Neural progenitor cell (in vitro differentiated cells): ENCODE results near the gene RYR3. TPM values are rescaled to one million over a fixed set of nuclear protein-coding genes. Genes with fewer than 3 reads are reported as not detected.
A peak's percentile ranks its signal among the peaks of the same experiment; 100 is the strongest.

Source experiments
- DNase-seq: peaks from one replicate; pipeline ENCODE4 v3.0.0-alpha.2; 2016; ENCODE audit warnings: low spot score
- H2AFZ ChIP-seq: fragments of 200-600 bp; sonication (generic); replicated peaks from 2 replicates; pipeline ENCODE4 v1.6.1; 2016; ENCODE audit warnings: antibody characterized with exemption
- H3F3A ChIP-seq: fragments of 200-600 bp; sonication (generic); 2 replicates; pipeline ENCODE4 v1.6.1; 2016; ENCODE audit warnings: antibody characterized with exemption, low read depth
- H3K27ac ChIP-seq: fragments of 200-600 bp; sonication (generic); 2 replicates; pipeline ENCODE4 v1.5.1; 2016; ENCODE audit warnings: mild to moderate bottlenecking
- H3K27me3 ChIP-seq: fragments of 200-600 bp; sonication (generic); 2 replicates; pipeline ENCODE4 v1.6.1; 2016; ENCODE audit warnings: mild to moderate bottlenecking, moderate library complexity
- H3K36me3 ChIP-seq: fragments of 200-600 bp; sonication (generic); 2 replicates; pipeline ENCODE4 v1.5.1; 2016
- H3K4me1 ChIP-seq: fragments of 200-600 bp; sonication (generic); 2 replicates; pipeline ENCODE4 v1.6.1; 2016; ENCODE audit warnings: mixed run types
- H3K4me2 ChIP-seq: fragments of 200-600 bp; sonication (generic); 2 replicates; pipeline ENCODE4 v1.6.1; 2016
- H3K4me3 ChIP-seq: fragments of 200-600 bp; sonication (generic); 2 replicates; pipeline ENCODE4 v1.5.1; 2016
- H3K79me2 ChIP-seq: fragments of 200-600 bp; sonication (generic); 2 replicates; pipeline ENCODE4 v1.6.1; 2016; ENCODE audit warnings: low read depth
- H3K9ac ChIP-seq: fragments of 200-600 bp; sonication (generic); 2 replicates; pipeline ENCODE4 v1.6.1; 2016
- H3K9me3 ChIP-seq: fragments of 200-600 bp; sonication (generic); 2 replicates; pipeline ENCODE4 v1.5.1; 2016; ENCODE audit warnings: low read depth
- H4K20me1 ChIP-seq: fragments of 200-600 bp; sonication (generic); 2 replicates; pipeline ENCODE4 v1.6.1; 2016; ENCODE audit warnings: low read depth
- H3K27ac Mint-ChIP-seq: 3 replicates; pipeline ENCODE4 v1.8.0; 2021; ENCODE audit warnings: mixed read lengths
- H3K27me3 Mint-ChIP-seq: 2 replicates; pipeline ENCODE4 v1.8.0; 2022; ENCODE audit warnings: low read depth, mild to moderate bottlenecking, inconsistent platforms, moderate library complexity, mixed read lengths; ENCODE audit not compliant: insufficient read depth
- H3K36me3 Mint-ChIP-seq: 3 replicates; pipeline ENCODE4 v1.8.0; 2021; ENCODE audit warnings: mixed read lengths
- H3K4me1 Mint-ChIP-seq: 3 replicates; pipeline ENCODE4 v1.8.0; 2021; ENCODE audit warnings: mixed read lengths
- H3K4me3 Mint-ChIP-seq: 3 replicates; pipeline ENCODE4 v1.8.0; 2021; ENCODE audit warnings: mild to moderate bottlenecking, moderate library complexity, mixed read lengths
- H3K9me3 Mint-ChIP-seq: 3 replicates; pipeline ENCODE4 v1.8.0; 2020; ENCODE audit warnings: mixed read lengths
- CTCF ChIP-seq: fragments of 200-600 bp; sonication (generic); IDR thresholded peaks from 2 replicates; pipeline ENCODE4 v1.5.1; 2017; ENCODE audit warnings: antibody characterized with exemption, mild to moderate bottlenecking
- EZH2 ChIP-seq: fragments of 200-600 bp; sonication (generic); IDR thresholded peaks from 2 replicates; pipeline ENCODE4 v1.6.1; 2017; ENCODE audit warnings: antibody characterized with exemption, mild to moderate bottlenecking, moderate library complexity
- EZH2phosphoT487 ChIP-seq: fragments of 200-600 bp; sonication (generic); IDR thresholded peaks from 2 replicates; pipeline ENCODE4 v1.6.1; 2017; ENCODE audit warnings: antibody characterized with exemption
- total RNA-seq: library from RNA; depleted of rRNA; stranded (reverse); fragments of >200 nt; gene quantifications from 2 replicates; pipeline ENCODE4 v1.2.3, GENCODE V29; 2015; ENCODE audit warnings: low replicate concordance

The RYR3 gene
- total RNA-seq, 1 donor from 2014 or later: 2.1 TPM

- no peaks in the 10 kb centered on the region for H3K4me1 ChIP-seq
- H3K4me1 Mint-ChIP-seq: no peaks in the 10 kb centered on the region
- no peaks in the 10 kb centered on the region for H3K9me3 ChIP-seq
- H3K27ac ChIP-seq: no peak overlapping the region
- H3K9me3 Mint-ChIP-seq: peaks cover 2% of the 10 kb centered on the region
- H3K36me3 Mint-ChIP-seq: no peaks in the 10 kb centered on the region
- no peak overlapping the region for H3K9ac ChIP-seq
- no peak overlapping the region for H3K4me3 ChIP-seq
- no peaks in the 10 kb centered on the region for H3F3A ChIP-seq
- H3K27me3 Mint-ChIP-seq: no peaks in the 10 kb centered on the region
- H3K27ac Mint-ChIP-seq: no peak overlapping the region
- TF ChIP-seq CTCF: no peak
- no peak for TF ChIP-seq EZH2
- TF ChIP-seq EZH2phosphoT487: no peak
- no peaks in the 10 kb centered on the region for H3K36me3 ChIP-seq
- no peaks in the 10 kb centered on the region for H3K79me2 ChIP-seq
- H2AFZ ChIP-seq: no peak overlapping the region
- H3K4me3 Mint-ChIP-seq: no peak overlapping the region
- no peak overlapping the region for H3K4me2 ChIP-seq
- no peak for DNase-seq
- no peaks in the 10 kb centered on the region for H3K27me3 ChIP-seq
- H4K20me1 ChIP-seq: no peaks in the 10 kb centered on the region
Observed at GRCh38 chr15:33722673-33723015, 411.9 kb downstream of the RYR3 start.

GRCh38 chr15:33724321-33725036 is 413.7 kb downstream of the RYR3 start:
- TF ChIP-seq EZH2phosphoT487: no peak
- no peak for TF ChIP-seq CTCF
- TF ChIP-seq EZH2: no peak
- Histone ChIP-seq H3F3A (no peaks in the 10 kb centered on the region), H2AFZ (no peak overlapping the region), H3K4me3 (no peak overlapping the region), H3K9ac (no peak overlapping the region), H3K27ac (no peak overlapping the region), H3K4me2 (no peak overlapping the region), H3K79me2 (no peaks in the 10 kb centered on the region), H3K27me3 (no peaks in the 10 kb centered on the region), H3K4me1 (no peaks in the 10 kb centered on the region), H3K9me3 (no peaks in the 10 kb centered on the region), H4K20me1 (no peaks in the 10 kb centered on the region), H3K36me3 (no peaks in the 10 kb centered on the region)
- H3K4me3 Mint-ChIP-seq: no peak overlapping the region
- no peak for DNase-seq
- no peaks in the 10 kb centered on the region for H3K36me3 Mint-ChIP-seq
- H3K4me1 Mint-ChIP-seq: no peaks in the 10 kb centered on the region
- H3K9me3 Mint-ChIP-seq: peaks cover 2% of the 10 kb centered on the region
- H3K27me3 Mint-ChIP-seq: no peaks in the 10 kb centered on the region
- no peak overlapping the region for H3K27ac Mint-ChIP-seq

- H3K27me3 ChIP-seq: no peaks in the 10 kb centered on the region
- Mint-ChIP-seq H3K27me3 (peaks cover 2% of the 10 kb centered on the region), H3K4me1 (no peaks in the 10 kb centered on the region), H3K27ac (no peak overlapping the region), H3K36me3 (no peaks in the 10 kb centered on the region), H3K4me3 (no peak overlapping the region), H3K9me3 (no peaks in the 10 kb centered on the region)
- no peak overlapping the region for H3K27ac ChIP-seq
- peak; percentile 26 for DNase-seq
- H4K20me1 ChIP-seq: no peaks in the 10 kb centered on the region
- H3K4me1 ChIP-seq: no peaks in the 10 kb centered on the region
- TF ChIP-seq EZH2phosphoT487 (no peak), EZH2 (no peak), CTCF (peak; percentile 37)
- no peaks in the 10 kb centered on the region for H3F3A ChIP-seq
- H3K79me2 ChIP-seq: no peaks in the 10 kb centered on the region
- no peak overlapping the region for H2AFZ ChIP-seq
- H3K9me3 ChIP-seq: no peaks in the 10 kb centered on the region
- no peak overlapping the region for H3K9ac ChIP-seq
- H3K4me2 ChIP-seq: no peak overlapping the region
- H3K4me3 ChIP-seq: no peak overlapping the region
- H3K36me3 ChIP-seq: no peaks in the 10 kb centered on the region
Observed at GRCh38 chr15:33729653-33730052, 418.9 kb downstream of the RYR3 start.
